A673 (cell line): ENCODE results near the gene OR2H1. TPM values are rescaled to one million over a fixed set of nuclear protein-coding genes. Genes with fewer than 3 reads are reported as not detected.

Experiments used
- BruUV-seq: library from RNA; stranded (reverse); fragments of 400-500 nt; replicated peaks from 2 replicates; lab custom pipeline; 2021; lab: Mats Ljungman, UMichigan
- CTCF ChIA-PET: fragments of 300-600 bp; sonication (Branson Sonifier 250); formaldehyde crosslinking; loops from one replicate; lab custom pipeline; 2022; ENCODE audit warnings: antibody characterized with exemption; lab: Charles Lee
- POLR2A ChIA-PET: fragments of 300-600 bp; sonication (Branson Sonifier 250); formaldehyde crosslinking; loops from one replicate; lab custom pipeline; 2022; ENCODE audit warnings: antibody characterized with exemption; ENCODE audit not compliant: low non-redundant PET; lab: Charles Lee
- DNase-seq: peaks from one replicate; pipeline ENCODE4 v3.0.0-alpha.2; 2015; ENCODE audit warnings: low spot score
- H3K27ac ChIP-seq: fragments of 200-600 bp; sonication (generic); 2 replicates; pipeline ENCODE4 v1.5.1; 2016; ENCODE audit warnings: mixed run types, low read depth, mild to moderate bottlenecking, mixed read lengths, antibody characterized with exemption, low read length; ENCODE audit not compliant: poor library complexity, severe bottlenecking
- H3K27me3 ChIP-seq: fragments of 200-600 bp; sonication (generic); replicated peaks from 2 replicates; pipeline ENCODE4 v1.6.1; 2017; ENCODE audit warnings: mixed run types, low read depth, mild to moderate bottlenecking, mixed read lengths, antibody characterized with exemption, low read length; ENCODE audit not compliant: insufficient read depth, poor library complexity
- H3K36me3 ChIP-seq: fragments of 200-600 bp; sonication (generic); 2 replicates; pipeline ENCODE4 v1.6.1; 2016; ENCODE audit warnings: mixed run types, mild to moderate bottlenecking, mixed read lengths, antibody characterized with exemption, low read length; ENCODE audit not compliant: insufficient read depth, poor library complexity, severe bottlenecking
- H3K4me1 ChIP-seq: fragments of 200-600 bp; sonication (generic); 2 replicates; pipeline ENCODE4 v1.6.1; 2017; ENCODE audit warnings: mixed run types, mild to moderate bottlenecking, mixed read lengths, antibody characterized with exemption, low read length; ENCODE audit not compliant: insufficient read depth, poor library complexity, severe bottlenecking
- H3K4me3 ChIP-seq: fragments of 200-600 bp; sonication (generic); 2 replicates; pipeline ENCODE4 v1.5.1; 2016; ENCODE audit warnings: low read depth, mixed run types, mild to moderate bottlenecking, mixed read lengths, low read length; ENCODE audit not compliant: poor library complexity, severe bottlenecking
- H3K9me3 ChIP-seq: fragments of 200-600 bp; sonication (generic); 2 replicates; pipeline ENCODE4 v1.6.1; 2016; ENCODE audit warnings: mixed run types, low read depth, mild to moderate bottlenecking, mixed read lengths, antibody characterized with exemption, low read length; ENCODE audit not compliant: poor library complexity, severe bottlenecking
- EZH2 ChIP-seq: fragments of 200-600 bp; sonication (generic); IDR thresholded peaks from 2 replicates; pipeline ENCODE4 v1.6.1; 2017; ENCODE audit warnings: borderline replicate concordance, low read depth, mild to moderate bottlenecking, mixed read lengths, antibody characterized with exemption, low read length; ENCODE audit not compliant: poor library complexity, severe bottlenecking
- intact Hi-C: fragments of 100-400 bp; cut with micrococcal nuclease; formaldehyde crosslinking; loops from one replicate; pipeline ENCODE4 v1.10.0; 2022; ENCODE audit not compliant: unreplicated experiment
- total RNA-seq: library from RNA; stranded (reverse); gene quantifications from 2 replicates; pipeline ENCODE4 v1.2.3, GENCODE V29; 2021
- TF ChIP-seq, protein P1 (sequence below): fragments of 300-800, 200-600 bp; sonication (generic); conservative IDR thresholded peaks from 2 replicates; pipeline ENCODE4 v1.5.1; 2017; ENCODE audit warnings: low read depth, mild to moderate bottlenecking, antibody characterized with exemption, low read length, moderate library complexity, mixed read lengths

The OR2H1 gene
- total RNA-seq, 1 experiment from 2014 or later = not detected

DNA sequence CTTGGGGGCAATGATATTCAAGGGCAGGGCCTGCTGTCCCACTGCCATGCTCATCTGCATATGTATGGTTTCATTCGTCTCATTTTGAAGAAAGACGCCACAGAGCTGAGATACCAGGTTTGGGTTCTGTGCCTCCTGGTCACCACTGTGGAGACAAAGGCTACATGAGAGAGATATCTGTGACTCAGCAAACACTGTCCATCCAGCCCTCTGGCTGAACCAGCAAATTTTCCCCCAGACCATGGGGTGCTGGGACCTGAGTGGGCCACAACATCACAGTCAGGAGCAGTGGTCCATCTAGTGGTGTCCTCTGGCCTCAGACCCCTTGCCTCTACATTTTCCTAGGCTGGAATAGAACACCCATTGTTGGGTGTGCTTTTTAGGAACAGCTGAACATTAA is 30.7 kb downstream of the OR2H1 start, which contains the start of gene MAS1L:
MAS1L (minus strand) TSS at position 297 of the 400 bp plus-strand sequence; CDS start at position 243, 54 bp downstream.
- Histone ChIP-seq H3K27ac (no peak within 1 kb of the TSS), H3K36me3 (no peaks in the 10 kb centered on the region), H3K27me3 (peaks cover 4% of the 10 kb centered on the region), H3K9me3 (no peaks in the 10 kb centered on the region), H3K4me1 (no peaks in the 10 kb centered on the region), H3K4me3 (no peak within 1 kb of the TSS)
- ChIA-PET CTCF (no interaction called here), POLR2A (no interaction called here)
- no peak for DNase-seq
- intact Hi-C loops = no loop called here
- no TSS peak for BruUV-seq
- TF ChIP-seq EZH2 = no peak
- TF ChIP-seq, protein P1, sequence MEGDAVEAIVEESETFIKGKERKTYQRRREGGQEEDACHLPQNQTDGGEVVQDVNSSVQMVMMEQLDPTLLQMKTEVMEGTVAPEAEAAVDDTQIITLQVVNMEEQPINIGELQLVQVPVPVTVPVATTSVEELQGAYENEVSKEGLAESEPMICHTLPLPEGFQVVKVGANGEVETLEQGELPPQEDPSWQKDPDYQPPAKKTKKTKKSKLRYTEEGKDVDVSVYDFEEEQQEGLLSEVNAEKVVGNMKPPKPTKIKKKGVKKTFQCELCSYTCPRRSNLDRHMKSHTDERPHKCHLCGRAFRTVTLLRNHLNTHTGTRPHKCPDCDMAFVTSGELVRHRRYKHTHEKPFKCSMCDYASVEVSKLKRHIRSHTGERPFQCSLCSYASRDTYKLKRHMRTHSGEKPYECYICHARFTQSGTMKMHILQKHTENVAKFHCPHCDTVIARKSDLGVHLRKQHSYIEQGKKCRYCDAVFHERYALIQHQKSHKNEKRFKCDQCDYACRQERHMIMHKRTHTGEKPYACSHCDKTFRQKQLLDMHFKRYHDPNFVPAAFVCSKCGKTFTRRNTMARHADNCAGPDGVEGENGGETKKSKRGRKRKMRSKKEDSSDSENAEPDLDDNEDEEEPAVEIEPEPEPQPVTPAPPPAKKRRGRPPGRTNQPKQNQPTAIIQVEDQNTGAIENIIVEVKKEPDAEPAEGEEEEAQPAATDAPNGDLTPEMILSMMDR = no peak

DNA sequence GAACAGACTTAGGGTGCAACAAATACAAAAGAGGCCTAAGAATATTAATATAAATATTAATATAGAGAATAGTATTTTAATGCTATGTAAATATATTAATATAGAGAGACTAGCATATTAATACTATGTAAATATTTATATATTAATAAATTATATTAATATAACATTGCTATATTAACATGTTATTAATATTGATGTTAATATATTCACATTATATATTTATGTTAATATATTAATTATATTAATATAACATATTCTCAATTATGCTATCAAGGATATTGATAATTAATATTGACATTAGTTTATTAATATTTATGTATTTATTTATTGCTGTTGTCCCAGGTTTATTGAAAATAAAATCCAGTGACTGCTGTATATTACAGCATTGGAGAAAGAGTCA is 31.9 kb downstream of the OR2H1 start:
- no peak for DNase-seq
- Histone ChIP-seq H3K4me1 (no peaks in the 10 kb centered on the region), H3K27me3 (peaks cover 10% of the 10 kb centered on the region), H3K36me3 (no peaks in the 10 kb centered on the region), H3K27ac (no peak overlapping the region), H3K9me3 (no peaks in the 10 kb centered on the region), H3K4me3 (no peak overlapping the region)
- ChIA-PET CTCF (no interaction called here), POLR2A (no interaction called here)
- intact Hi-C loops = no loop called here
- TF ChIP-seq, protein P1 = no peak
- TF ChIP-seq EZH2 = no peak
- BruUV-seq = no TSS peak

DNA sequence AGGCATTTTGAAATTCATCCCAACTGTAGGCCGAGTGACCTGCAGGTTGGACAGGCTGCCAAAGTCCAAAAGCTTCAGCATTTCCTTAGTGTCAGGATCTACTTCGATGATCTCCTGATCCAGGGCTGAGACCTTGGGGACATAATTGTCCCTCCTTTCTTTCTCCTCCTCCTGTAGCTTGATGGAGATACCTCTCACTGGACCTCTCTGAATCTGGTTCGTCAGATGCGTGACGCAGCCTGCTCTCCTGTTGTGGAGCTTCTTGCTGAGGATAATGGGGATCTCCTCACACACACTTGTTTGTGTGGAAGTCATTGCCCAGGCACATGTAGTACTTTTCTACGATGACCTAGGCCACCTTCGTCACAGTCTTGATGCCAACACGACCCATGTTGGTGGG is 32.3 kb downstream of the OR2H1 start:
- no TSS peak for BruUV-seq
- no peaks in the 10 kb centered on the region for H3K36me3 ChIP-seq
- intact Hi-C loops = no loop called here
- no peak for TF ChIP-seq EZH2
- TF ChIP-seq, protein P1 = no peak
- H3K27ac ChIP-seq = no peak overlapping the region
- H3K9me3 ChIP-seq = no peaks in the 10 kb centered on the region
- DNase-seq = no peak
- no peaks in the 10 kb centered on the region for H3K4me1 ChIP-seq
- ChIA-PET CTCF (no interaction called here), POLR2A (no interaction called here)
- H3K27me3 ChIP-seq = peaks cover 14% of the 10 kb centered on the region
- no peak overlapping the region for H3K4me3 ChIP-seq
